Keratinocyte (primary cell): ENCODE results near the gene TSPOAP1. TPM values are rescaled to one million over a fixed set of nuclear protein-coding genes. Genes with fewer than 3 reads are reported as not detected.

ENCODE experiments used
- DNase-seq: peaks from one replicate; pipeline ENCODE4 v3.0.0-alpha.2; 2011; ENCODE audit warnings: low read depth, missing footprints, low spot score
- FAIRE-seq: peaks from 2 replicates; lab custom pipeline; 2011; peaks lifted over from hg19 to GRCh38; lab: Jason Lieb, UNC
- H2AFZ ChIP-seq: 2 replicates; pipeline ENCODE4 v1.6.0; 2012; ENCODE audit warnings: low read length, control low read depth, inconsistent platforms; ENCODE audit not compliant: control insufficient read depth
- H3K27ac ChIP-seq: 2 replicates; pipeline ENCODE4 v1.5.1; 2011; ENCODE audit warnings: low read length; ENCODE audit not compliant: control insufficient read depth, insufficient read depth
- H3K27me3 ChIP-seq: 3 replicates; pipeline ENCODE4 v1.6.0; 2011; ENCODE audit warnings: low read length; ENCODE audit not compliant: control insufficient read depth, insufficient read depth; ENCODE audit errors: extremely low read depth
- H3K36me3 ChIP-seq, 2 experiments: 2 replicates in 1 of 2; 3 replicates in 1 of 2; pipeline ENCODE4 v1.5.1; 2011; ENCODE audit warnings: low read length in 2 of 2, mild to moderate bottlenecking in 1 of 2; ENCODE audit not compliant: control insufficient read depth in 2 of 2, insufficient read depth in 2 of 2; ENCODE audit errors: extremely low read depth in 1 of 2
- H3K4me1 ChIP-seq: 3 replicates; pipeline ENCODE4 v1.5.1; 2011; ENCODE audit warnings: low read length; ENCODE audit not compliant: control insufficient read depth, insufficient read depth; ENCODE audit errors: extremely low read depth
- H3K4me2 ChIP-seq: 3 replicates; pipeline ENCODE4 v1.6.0; 2011; ENCODE audit warnings: low read depth, low read length; ENCODE audit not compliant: control insufficient read depth, insufficient read depth; ENCODE audit errors: extremely low read depth
- H3K4me3 ChIP-seq, 3 experiments: fragments of 200-600 bp in 1 of 3; sonication (generic) in 1 of 3; 2 replicates in 2 of 3; 3 replicates in 1 of 3; pipeline ENCODE4 v1.5.1; 2011 to 2016; ENCODE audit warnings: low read length in 3 of 3, mild to moderate bottlenecking in 3 of 3, control low read depth in 2 of 3, inconsistent platforms in 1 of 3, low read depth in 1 of 3, mixed read lengths in 1 of 3, mixed run types in 1 of 3, moderate library complexity in 1 of 3; ENCODE audit not compliant: control insufficient read depth in 2 of 3, insufficient read depth in 2 of 3; ENCODE audit errors: extremely low read depth in 1 of 3
- H3K79me2 ChIP-seq: 2 replicates; pipeline ENCODE4 v1.6.0; 2012; ENCODE audit warnings: low read length; ENCODE audit not compliant: control insufficient read depth, insufficient read depth
- H3K9ac ChIP-seq: 3 replicates; pipeline ENCODE4 v1.6.0; 2011; ENCODE audit warnings: low read length; ENCODE audit not compliant: control insufficient read depth, insufficient read depth; ENCODE audit errors: extremely low read depth
- H3K9me1 ChIP-seq: 3 replicates; pipeline ENCODE4 v1.6.0; 2011; ENCODE audit warnings: low read length; ENCODE audit not compliant: control insufficient read depth, insufficient read depth; ENCODE audit errors: extremely low read depth
- H3K9me3 ChIP-seq: 2 replicates; pipeline ENCODE4 v1.5.1; 2012; ENCODE audit warnings: low read depth, low read length; ENCODE audit not compliant: control insufficient read depth
- H4K20me1 ChIP-seq: 3 replicates; pipeline ENCODE4 v1.6.0; 2011; ENCODE audit warnings: low read length; ENCODE audit not compliant: control insufficient read depth, insufficient read depth; ENCODE audit errors: extremely low read depth
- CTCF ChIP-seq, 3 experiments: IDR thresholded peaks in 1 of 3; conservative IDR thresholded peaks in 1 of 3; optimal IDR thresholded peaks in 1 of 3; 2 replicates in 2 of 3; 3 replicates in 1 of 3; pipeline versions ENCODE3 to v1.5.1; 2011; ENCODE audit warnings: low read length in 3 of 3, mild to moderate bottlenecking in 3 of 3, moderate library complexity in 2 of 3, control low read depth in 1 of 3, inconsistent platforms in 1 of 3; ENCODE audit not compliant: insufficient read depth in 2 of 3; ENCODE audit errors: extremely low read depth in 1 of 3
- EZH2 ChIP-seq: IDR thresholded peaks from one replicate; pipeline ENCODE4 v1.6.1; 2012; ENCODE audit warnings: inconsistent platforms, mild to moderate bottlenecking, low read length, moderate library complexity
- dilution Hi-C: fragments of 300-500 bp; cut with MboI; formaldehyde crosslinking; loops from one replicate; pipeline ENCODE4 v1.7.0; 2020; ENCODE audit warnings: low sequenced_read_pairs; ENCODE audit not compliant: extremely low pct_ligation_motif_present
- polyA plus RNA-seq, 5 experiments: library from polyadenylated mRNA; depleted of rRNA in 3 of 5; stranded (reverse) in 3 of 5; stranded (forward) in 1 of 5; unstranded in 1 of 5; fragments of >200 nt; gene quantifications; 1 replicate in 1 of 5; 2 replicates in 3 of 5; 3 replicates in 1 of 5; pipeline versions ENCODE4 v1.2.1 to v1.2.3, GENCODE V29; 2011 to 2012; ENCODE audit warnings: missing spikeins in 2 of 5, low read depth in 1 of 5, low replicate concordance in 1 of 5

The TSPOAP1 gene
- polyA plus RNA-seq, 1 donor (not counting 4 experiments of a cell fraction or from before 2014, with no cell fraction given): 0.04 TPM

- no peaks in the 10 kb centered on the region for H3K9me1 ChIP-seq
- DNase-seq (no peak), FAIRE-seq (no peak)
- no peak overlapping the region for H2AFZ ChIP-seq
- no peaks in the 10 kb centered on the region for H3K9me3 ChIP-seq
- no peak overlapping the region for H3K27ac ChIP-seq
- no peak overlapping the region for H3K9ac ChIP-seq
- peaks cover 40% of the 10 kb centered on the region for H3K27me3 ChIP-seq
- H3K4me2 ChIP-seq: no peak overlapping the region
- no peaks in the 10 kb centered on the region for H4K20me1 ChIP-seq
- TF ChIP-seq EZH2: no peak
- no peaks in the 10 kb centered on the region for H3K79me2 ChIP-seq
- no peaks in the 10 kb centered on the region for H3K36me3 ChIP-seq
- dilution Hi-C loops: loop anchor here (25.0 kb wide), 1 partner anchor 157 kb away; no protein-coding TSS in a partner anchor
- H3K4me1 ChIP-seq: no peaks in the 10 kb centered on the region
- H3K4me3 ChIP-seq: no peak overlapping the region
Measured at GRCh38 chr17:58279736-58280479, 48.7 kb downstream of the TSPOAP1 start.

GRCh38 chr17:58279016-58279711, 49.4 kb downstream of the TSPOAP1 start:
- Histone ChIP-seq H3K4me1 (no peaks in the 10 kb centered on the region), H2AFZ (no peak overlapping the region), H3K9me1 (no peaks in the 10 kb centered on the region), H3K4me3 (no peak overlapping the region), H3K9ac (no peak overlapping the region), H3K27me3 (peaks cover 40% of the 10 kb centered on the region), H4K20me1 (no peaks in the 10 kb centered on the region), H3K36me3 (no peaks in the 10 kb centered on the region), H3K4me2 (no peak overlapping the region), H3K9me3 (no peaks in the 10 kb centered on the region), H3K79me2 (no peaks in the 10 kb centered on the region), H3K27ac (no peak overlapping the region)
- dilution Hi-C loops: loop anchor here (25.0 kb wide), 1 partner anchor 158 kb away; no protein-coding TSS in a partner anchor
- FAIRE-seq (no peak), DNase-seq (no peak)
- TF ChIP-seq CTCF (optimal IDR thresholded peaks at IDR 0.05 in 1 of 3, IDR thresholded peaks at IDR 0.05 in 1 of 3, conservative IDR thresholded peaks at IDR 0.05 in 1 of 3; ENCODE audit: extremely low read depth in 1 of 3, insufficient read depth in 2 of 3, low read length in 3 of 3): no peak
- no peak for TF ChIP-seq EZH2
